ENCODE measurements around the gene CGNL1. TPM values are rescaled to one million over a fixed set of nuclear protein-coding genes. Genes with fewer than 3 reads are reported as not detected.

Gene CGNL1
- total and polyA plus RNA-seq, 7 donors: 0.69 to 7.2 (median 2.4) TPM

DNA sequence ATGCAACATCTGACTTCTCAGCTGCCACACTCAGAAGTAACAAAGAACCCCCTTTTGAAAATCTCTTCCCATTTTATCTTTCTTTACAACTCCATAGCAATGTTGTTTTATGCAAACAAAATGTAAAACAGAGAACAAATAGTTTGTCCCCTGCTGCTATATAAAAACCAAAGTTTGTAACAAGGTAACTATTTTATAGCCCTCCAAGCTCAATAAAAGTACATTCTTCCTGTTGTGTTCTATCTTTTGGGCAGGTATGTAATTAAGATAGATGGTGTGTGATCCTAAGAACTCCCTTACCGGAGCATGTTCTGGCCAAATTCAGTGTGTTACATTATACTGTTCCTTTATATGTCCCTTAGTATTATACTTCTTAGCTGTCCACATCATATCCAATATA is 12.6 kb upstream of the CGNL1 start:
- no peak overlapping the region for H3K27ac ChIP-seq
- intact Hi-C loops (cut with DNase I): no loop called here
- no peak for DNase-seq
- H3K9me3 ChIP-seq: no peaks in the 10 kb centered on the region
- TF ChIP-seq POLR2AphosphoS5 (IDR thresholded peaks at IDR 0.05): no peak
- no peak for TF ChIP-seq CTCF (IDR thresholded peaks at IDR 0.05)
- no peak for TF ChIP-seq POLR2A (IDR thresholded peaks at IDR 0.05)
- no peak for TF ChIP-seq EP300 (IDR thresholded peaks at IDR 0.05)
- H3K36me3 ChIP-seq: no peaks in the 10 kb centered on the region
- no peaks in the 10 kb centered on the region for H3K4me1 ChIP-seq
- WGBS, 2 donors: 21 to 66% methylated on average over 1 of the region's 1 CpG
- no peak overlapping the region for H3K4me3 ChIP-seq
- H3K27me3 ChIP-seq: no peaks in the 10 kb centered on the region

DNA sequence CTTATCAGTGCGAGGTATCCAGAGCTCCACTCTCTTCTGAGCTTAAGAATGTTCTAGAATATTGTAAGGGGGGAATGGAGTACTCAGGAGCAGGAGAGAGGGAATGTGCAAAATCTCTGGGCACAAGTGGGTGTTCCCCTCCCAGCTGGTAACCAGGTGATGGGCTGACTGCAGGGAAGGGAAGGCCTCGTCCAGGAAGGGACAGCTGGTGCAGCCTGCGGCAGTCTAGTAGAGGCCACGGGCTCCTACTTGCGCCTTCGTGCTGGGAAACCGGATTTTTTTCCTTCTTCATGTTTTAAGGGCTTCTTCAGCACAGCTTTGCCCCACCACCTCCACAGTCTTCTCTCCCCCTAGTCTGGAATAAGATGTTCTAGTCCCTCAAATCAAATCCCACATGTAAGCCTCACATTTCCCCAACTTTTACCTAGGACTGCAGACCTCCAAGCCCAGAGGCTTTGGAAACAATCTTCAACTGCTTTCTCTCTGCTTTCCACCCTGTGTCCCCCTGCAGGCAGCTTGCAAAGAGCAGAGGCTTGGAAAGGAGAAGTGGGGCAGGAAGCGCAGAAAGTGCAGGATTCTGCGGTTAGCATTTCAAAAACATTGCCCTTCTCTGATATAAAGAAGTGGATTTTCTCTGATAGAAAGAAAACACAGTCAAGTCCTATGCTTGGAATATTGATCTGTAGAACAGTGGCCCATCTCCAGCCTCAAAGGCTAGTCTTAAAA is 11.9 kb upstream of the CGNL1 start:
- DNase-seq: peak; percentile 37

DNA sequence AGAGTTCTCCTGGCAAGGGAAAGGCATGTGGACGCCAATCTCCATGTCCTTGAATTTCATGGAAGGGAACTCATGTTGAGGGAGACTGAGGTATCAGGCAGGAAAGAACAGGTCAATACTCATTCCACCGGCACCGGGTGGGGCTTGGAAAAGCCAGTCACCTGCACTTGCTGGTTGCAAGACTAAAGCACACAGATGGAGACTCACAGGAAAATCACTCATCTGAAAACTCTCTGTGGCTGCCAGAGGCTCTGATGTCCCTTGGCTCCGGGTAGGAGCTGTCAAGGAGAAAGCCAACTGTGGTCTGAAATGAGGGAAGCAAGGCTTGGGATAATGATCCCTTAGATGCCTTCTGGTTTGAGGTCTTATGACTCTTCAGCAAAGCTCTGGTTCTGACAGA is 8.7 kb upstream of the CGNL1 start:
- Histone ChIP-seq H3K27me3 (no peaks in the 10 kb centered on the region), H3K4me3 (no peak overlapping the region), H3K9me3 (no peaks in the 10 kb centered on the region), H3K4me1 (no peaks in the 10 kb centered on the region), H3K27ac (no peak overlapping the region), H3K36me3 (no peaks in the 10 kb centered on the region)
- no peak for TF ChIP-seq POLR2AphosphoS5 (IDR thresholded peaks at IDR 0.05)
- TF ChIP-seq POLR2A (IDR thresholded peaks at IDR 0.05): no peak
- TF ChIP-seq CTCF (IDR thresholded peaks at IDR 0.05): no peak
- no peak for TF ChIP-seq EP300 (IDR thresholded peaks at IDR 0.05)
- intact Hi-C loops (cut with DNase I): no loop called here
- 68 to 82% methylated on average over 4 of the region's 4 CpGs for WGBS, 2 donors
- no peak for DNase-seq

More for the DNA sequence above, 11.9 kb upstream of the CGNL1 start:
- Histone ChIP-seq H3K4me1 (no peaks in the 10 kb centered on the region), H3K36me3 (no peaks in the 10 kb centered on the region), H3K27ac (no peak overlapping the region), H3K9me3 (no peaks in the 10 kb centered on the region), H3K27me3 (no peaks in the 10 kb centered on the region), H3K4me3 (no peak overlapping the region)
- TF ChIP-seq CTCF (IDR thresholded peaks at IDR 0.05): no peak
- no peak for TF ChIP-seq POLR2A (IDR thresholded peaks at IDR 0.05)
- no peak for TF ChIP-seq EP300 (IDR thresholded peaks at IDR 0.05)
- no peak for TF ChIP-seq POLR2AphosphoS5 (IDR thresholded peaks at IDR 0.05)
- intact Hi-C loops (cut with DNase I): no loop called here
- WGBS, 2 donors: 73 to 74% methylated on average over 9 of the region's 9 CpGs

- peaks cover 0 to under 1% (median 0%) of the 10 kb centered on the region in 4 donors for H3K4me1 ChIP-seq
- H3K27ac ChIP-seq: no peak overlapping the region
- no peaks in the 10 kb centered on the region for H3K9me3 ChIP-seq
- 94 to 97% methylated on average over 1 of the region's 1 CpG for WGBS, 2 donors
- intact Hi-C loops (cut with DNase I): no loop called here
- H3K4me3 ChIP-seq: no peak overlapping the region
- H3K27me3 ChIP-seq: peaks cover 0 to 9% (median 0%) of the 10 kb centered on the region in 3 donors
- no peak for TF ChIP-seq POLR2A (IDR thresholded peaks at IDR 0.05)
- no peak for TF ChIP-seq POLR2AphosphoS5 (IDR thresholded peaks at IDR 0.05)
- no peak for TF ChIP-seq CTCF (IDR thresholded peaks at IDR 0.05)
- no peak for TF ChIP-seq EP300 (IDR thresholded peaks at IDR 0.05)
- no peaks in the 10 kb centered on the region for H3K36me3 ChIP-seq
- DNase-seq: no peak
Measured at GRCh38 chr15:57370929-57371328, 5.4 kb upstream of the CGNL1 start.
